HUES64 (cell line): ENCODE data around the gene RPL14.
A peak's percentile ranks its signal among the peaks of the same experiment; 100 is the strongest.

Experiments
- H3K27ac ChIP-seq: 2 replicates; pipeline ENCODE4 v1.7.0; 2013; ENCODE audit warnings: low read depth, low read length, inconsistent platforms
- H3K27me3 ChIP-seq: 2 replicates; pipeline ENCODE4 v1.6.1; 2013; ENCODE audit warnings: mild to moderate bottlenecking, low read length; ENCODE audit not compliant: insufficient read depth
- H3K36me3 ChIP-seq: 2 replicates; pipeline ENCODE4 v1.6.1; 2013; ENCODE audit warnings: mild to moderate bottlenecking, low read length; ENCODE audit not compliant: insufficient read depth
- H3K4me1 ChIP-seq: 2 replicates; pipeline ENCODE4 v1.6.1; 2013; ENCODE audit warnings: mild to moderate bottlenecking, low read length, moderate library complexity; ENCODE audit not compliant: insufficient read depth
- H3K4me3 ChIP-seq: 2 replicates; pipeline ENCODE4 v1.5.1; 2013; ENCODE audit warnings: mild to moderate bottlenecking, low read length, moderate library complexity
- H3K9ac ChIP-seq: 2 replicates; pipeline ENCODE4 v1.6.1; 2013; ENCODE audit warnings: mild to moderate bottlenecking, low read depth, low read length
- H3K9me3 ChIP-seq: 2 replicates; pipeline ENCODE4 v1.6.1; 2013; ENCODE audit warnings: low read depth, low read length; ENCODE audit not compliant: insufficient read depth
- WGBS: fragments of 150-250, 120-280 bp; methylation state at CpG from one replicate; pipeline ENCODE4 v1.1.7; 2013; ENCODE audit warnings: missing lambda C conversion rate; 5-methylcytosine and 5-hydroxymethylcytosine counted together

RPL14 gene

DNA sequence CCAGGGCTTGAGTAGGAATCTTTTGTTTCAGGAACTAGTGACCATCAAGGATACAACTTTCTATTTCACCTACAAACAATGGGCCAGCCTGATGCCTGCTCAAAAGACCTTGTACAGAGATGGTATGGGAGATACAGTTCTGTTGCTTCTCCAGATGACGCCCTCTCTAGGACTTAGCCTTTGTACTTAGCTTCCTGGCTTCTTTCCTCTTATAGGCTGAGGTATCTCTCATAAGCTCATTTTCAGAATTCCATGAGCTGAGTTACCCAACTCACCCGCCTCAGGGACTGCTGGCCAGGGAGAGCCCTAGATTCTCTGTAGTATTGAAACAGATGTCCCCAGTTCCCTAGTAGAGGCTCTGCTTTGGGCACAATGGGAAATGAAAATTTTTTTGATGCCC lies 40.1 kb downstream of the RPL14 start:
- Histone ChIP-seq H3K9ac (no peak overlapping the region), H3K27ac (no peak overlapping the region), H3K4me3 (no peak overlapping the region), H3K36me3 (no peaks in the 10 kb centered on the region), H3K9me3 (no peaks in the 10 kb centered on the region), H3K4me1 (no peaks in the 10 kb centered on the region), H3K27me3 (no peaks in the 10 kb centered on the region)
- WGBS = 100% methylated on average over 2 of the region's 2 CpGs

DNA sequence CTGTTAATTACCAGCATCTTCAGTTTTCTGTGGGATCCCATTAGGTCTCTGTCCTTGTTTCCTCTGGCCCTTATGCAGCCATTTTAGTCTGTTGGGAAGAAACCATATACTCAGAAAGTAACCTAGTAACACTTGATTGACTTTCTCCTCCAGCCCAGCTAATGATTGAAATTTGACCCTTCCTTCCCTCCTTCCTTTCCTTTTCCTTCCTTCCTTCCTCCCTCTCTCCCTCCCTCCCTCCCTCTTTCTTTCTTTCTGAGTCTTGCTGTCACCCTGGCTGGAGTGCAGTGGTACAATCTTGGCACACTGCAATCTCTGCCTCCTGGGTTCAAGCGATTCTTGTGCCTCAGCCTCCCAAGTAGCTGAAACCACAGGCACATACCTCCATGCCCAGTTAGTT lies 42.8 kb downstream of the RPL14 start:
- WGBS = 87% methylated on average over 1 of the region's 1 CpG
- Histone ChIP-seq H3K9me3 (no peaks in the 10 kb centered on the region), H3K36me3 (no peaks in the 10 kb centered on the region), H3K9ac (no peak overlapping the region), H3K27me3 (no peaks in the 10 kb centered on the region), H3K4me1 (no peaks in the 10 kb centered on the region), H3K4me3 (no peak overlapping the region), H3K27ac (no peak overlapping the region)

DNA sequence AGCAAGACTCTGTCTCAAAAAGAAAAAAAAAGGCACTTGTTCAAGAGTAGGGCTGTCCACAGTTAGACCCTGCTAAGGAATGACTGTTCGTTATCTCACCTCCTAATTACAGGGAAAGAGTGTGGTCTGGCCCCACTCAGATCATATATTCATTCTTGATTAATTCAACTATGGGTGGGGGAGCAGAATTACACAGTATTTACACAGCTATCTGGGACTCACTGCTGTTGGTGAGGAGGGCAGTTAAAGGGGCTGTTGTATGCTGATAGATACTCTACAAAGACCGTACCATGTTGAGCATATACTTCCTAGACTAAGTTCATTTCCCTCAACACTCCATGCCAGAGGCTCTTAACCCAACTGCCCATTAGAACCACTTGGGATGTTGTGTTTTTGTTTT lies 44.9 kb downstream of the RPL14 start:
- Histone ChIP-seq H3K9me3 (no peaks in the 10 kb centered on the region), H3K4me1 (0 out of 2 replicates have a peak, but pooled peaks cover 5% of the 10 kb centered on the region), H3K27me3 (no peaks in the 10 kb centered on the region), H3K9ac (no peak overlapping the region), H3K27ac (no peak overlapping the region), H3K4me3 (no peak overlapping the region), H3K36me3 (no peaks in the 10 kb centered on the region)
- 100% methylated on average over 1 of the region's 2 CpGs for WGBS

DNA sequence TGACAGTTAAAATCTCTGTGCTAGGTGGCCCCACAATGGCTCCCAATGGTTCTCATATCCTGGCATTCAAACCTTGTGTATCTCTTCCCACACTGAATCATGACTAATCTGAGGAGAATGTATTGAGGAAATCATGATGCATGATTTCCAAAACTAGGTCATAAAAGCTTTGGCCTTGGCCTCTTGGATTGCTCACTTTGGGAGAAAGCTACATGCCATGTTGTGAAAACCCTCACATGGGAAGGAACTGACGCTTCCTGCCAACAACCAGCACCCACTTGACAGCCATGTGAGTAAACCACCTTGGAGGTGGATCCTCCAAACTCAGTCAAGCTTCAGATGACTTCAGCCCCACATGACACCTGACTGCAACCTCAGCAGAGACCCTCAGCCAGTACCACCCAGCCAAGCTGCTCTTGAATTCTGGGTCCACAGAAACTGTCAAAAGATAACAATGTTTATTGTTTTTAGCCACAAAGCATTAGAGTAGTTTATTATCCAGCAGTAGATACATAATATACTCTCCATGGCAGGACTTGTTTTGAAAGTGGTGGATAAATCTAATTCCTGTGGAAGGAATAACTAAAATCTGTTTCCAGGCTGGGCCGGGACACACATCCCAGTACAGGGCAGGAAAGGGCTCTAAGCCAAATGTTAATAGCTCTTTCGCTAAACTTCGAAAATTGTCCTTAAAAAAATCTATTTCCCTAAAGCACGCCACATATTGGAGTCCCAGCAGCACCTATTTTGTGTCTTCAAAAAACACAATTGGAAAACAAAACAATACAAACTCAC lies 47.7 kb downstream of the RPL14 start:
- WGBS = 96% methylated on average over 5 of the region's 5 CpGs
- H3K27ac ChIP-seq = no peak overlapping the region
- no peaks in the 10 kb centered on the region for H3K9me3 ChIP-seq
- 0 out of 2 replicates have a peak, but pooled peaks cover 5% of the 10 kb centered on the region for H3K4me1 ChIP-seq
- no peaks in the 10 kb centered on the region for H3K27me3 ChIP-seq
- H3K9ac ChIP-seq = no peak overlapping the region
- peak overlapping the region; percentile 92 for H3K4me3 ChIP-seq
- peaks cover 18% of the 10 kb centered on the region for H3K36me3 ChIP-seq

DNA sequence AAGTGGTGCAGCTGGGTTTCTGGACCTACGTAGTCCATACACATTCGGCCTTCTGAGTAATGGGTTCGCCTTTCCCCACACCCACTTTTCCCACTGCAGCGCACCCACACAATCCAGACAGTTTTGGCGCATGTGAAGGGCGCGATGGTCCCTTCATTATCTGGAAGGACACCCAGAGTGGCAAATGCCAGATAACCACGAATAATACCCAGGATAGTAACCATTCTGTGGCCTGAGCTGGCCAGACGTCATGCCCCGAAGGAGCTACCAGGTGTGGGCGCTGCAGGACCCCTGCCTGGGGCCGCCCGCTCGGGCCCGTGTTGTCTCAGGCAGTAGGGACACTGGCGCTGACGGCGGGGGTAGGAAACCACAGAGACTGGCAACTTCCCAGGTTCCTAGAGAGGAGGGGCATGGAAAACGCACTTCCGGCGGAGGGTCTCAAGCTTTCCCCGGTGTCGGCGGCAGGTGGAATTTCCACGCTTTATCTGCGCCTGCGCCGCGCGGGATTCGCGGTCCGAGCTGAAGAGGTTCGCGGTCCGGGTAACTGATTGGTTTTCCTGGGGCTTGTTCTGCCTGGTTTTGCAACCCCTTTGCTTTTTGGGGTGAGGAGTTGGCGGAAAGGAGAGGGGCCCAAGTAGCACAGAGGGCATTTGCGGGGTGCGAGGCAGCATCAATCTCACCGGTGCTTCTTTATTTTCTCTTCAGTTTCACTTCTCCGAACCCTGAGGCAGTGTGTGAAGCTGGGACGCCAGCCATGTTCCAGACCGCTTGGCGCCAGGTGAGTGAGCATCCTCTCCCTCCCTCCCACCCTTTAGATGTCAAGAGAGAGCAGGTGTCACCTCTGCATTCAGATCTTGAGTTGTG lies 48.7 kb downstream of the RPL14 start, which contains the start of gene ZNF620:
TSS of gene ZNF620 (plus strand) at position 441 of the 864 bp plus-strand sequence. CDS start at position 755, 314 bp downstream.
- Histone ChIP-seq H3K27me3 (no peaks in the 10 kb centered on the region), H3K36me3 (peaks cover 27% of the 10 kb centered on the region), H3K4me3 (peak within 1 kb of the TSS; percentile 92), H3K4me1 (0 out of 2 replicates have a peak, but pooled peaks cover 5% of the 10 kb centered on the region), H3K27ac (peak within 1 kb of the TSS; percentile 82; the same call in 1 of the 2 replicates), H3K9ac (peak within 1 kb of the TSS; percentile 91), H3K9me3 (no peaks in the 10 kb centered on the region)
- WGBS = 10% methylated on average over 44 of the region's 44 CpGs

DNA sequence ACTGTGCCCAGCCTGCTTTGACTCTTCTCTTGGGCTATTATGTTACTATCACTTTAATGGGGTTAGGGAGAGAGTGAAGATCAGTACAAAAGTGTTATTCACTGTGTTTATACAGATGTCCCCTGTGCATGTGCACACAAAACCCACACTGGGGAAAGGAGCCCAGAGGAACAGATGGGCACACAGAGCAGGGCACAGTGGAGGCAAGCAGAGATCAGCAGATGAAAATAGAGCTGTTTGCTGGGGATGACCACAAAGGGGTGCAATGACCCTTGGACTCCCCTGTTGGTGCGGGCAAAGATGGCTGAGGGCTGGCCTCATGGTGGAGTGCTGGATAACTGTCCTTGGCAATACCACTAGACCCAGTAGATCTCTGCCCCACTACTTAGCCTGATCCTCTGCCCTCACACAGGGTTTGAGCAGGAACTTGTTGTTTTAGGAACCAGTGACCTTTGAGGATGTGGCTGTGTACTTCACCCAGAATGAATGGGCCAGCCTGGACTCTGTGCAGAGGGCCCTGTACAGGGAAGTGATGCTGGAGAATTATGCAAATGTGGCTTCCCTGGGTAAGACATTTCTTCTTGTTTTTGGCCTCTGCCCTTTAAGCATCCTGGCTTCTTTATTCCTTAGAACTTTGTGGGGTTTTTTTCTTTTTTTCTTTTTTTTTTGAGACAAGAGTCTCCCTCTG lies 54.0 kb downstream of the RPL14 start:
- Histone ChIP-seq H3K4me3 (no peak overlapping the region), H3K4me1 (0 out of 2 replicates have a peak, but pooled peaks cover 5% of the 10 kb centered on the region), H3K9me3 (no peaks in the 10 kb centered on the region), H3K36me3 (peaks cover 70% of the 10 kb centered on the region), H3K9ac (no peak overlapping the region), H3K27me3 (no peaks in the 10 kb centered on the region), H3K27ac (no peak overlapping the region)
- 97% methylated on average over 1 of the region's 1 CpG for WGBS

DNA sequence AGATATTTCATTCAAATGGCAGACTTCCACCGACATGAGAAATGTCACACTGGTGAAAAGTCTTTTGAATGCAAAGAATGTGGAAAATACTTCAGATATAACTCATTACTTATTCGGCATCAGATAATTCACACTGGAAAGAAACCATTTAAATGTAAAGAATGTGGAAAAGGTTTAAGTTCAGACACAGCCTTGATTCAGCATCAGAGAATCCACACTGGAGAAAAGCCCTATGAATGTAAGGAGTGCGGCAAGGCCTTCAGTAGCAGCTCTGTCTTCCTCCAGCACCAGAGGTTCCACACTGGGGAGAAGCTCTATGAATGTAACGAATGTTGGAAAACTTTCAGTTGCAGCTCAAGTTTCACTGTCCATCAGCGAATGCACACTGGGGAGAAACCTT lies 59.1 kb downstream of the RPL14 start:
- H3K9me3 ChIP-seq = no peaks in the 10 kb centered on the region
- WGBS = 97% methylated on average over 3 of the region's 5 CpGs
- H3K27ac ChIP-seq = no peak overlapping the region
- no peaks in the 10 kb centered on the region for H3K4me1 ChIP-seq
- peaks cover 56% of the 10 kb centered on the region for H3K36me3 ChIP-seq
- H3K4me3 ChIP-seq = no peak overlapping the region
- no peak overlapping the region for H3K9ac ChIP-seq
- H3K27me3 ChIP-seq = no peaks in the 10 kb centered on the region

DNA sequence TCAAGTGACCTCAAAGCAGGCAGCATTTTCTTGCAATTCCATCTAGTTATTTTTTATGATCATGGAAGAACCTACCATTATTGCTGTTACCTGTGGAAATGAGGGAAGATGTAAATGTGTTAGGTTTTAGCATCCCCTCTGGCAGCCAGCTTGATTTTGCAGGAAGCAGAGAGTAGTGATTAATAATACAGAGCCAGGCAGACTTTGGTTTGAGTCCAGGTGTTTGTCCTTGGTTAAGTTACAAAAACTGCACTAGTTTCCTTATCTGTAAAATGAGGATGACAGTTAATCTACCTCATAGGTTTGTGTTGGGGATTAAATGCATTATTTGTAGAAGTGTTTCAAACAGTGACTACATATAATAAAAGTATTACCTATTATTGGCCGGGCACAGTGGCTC lies 60.9 kb downstream of the RPL14 start:
- no peaks in the 10 kb centered on the region for H3K9me3 ChIP-seq
- WGBS = 100% methylated on average over 1 of the region's 1 CpG

More for the DNA sequence above, 60.9 kb downstream of the RPL14 start:
- Histone ChIP-seq H3K27ac (no peak overlapping the region), H3K4me3 (no peak overlapping the region), H3K4me1 (no peaks in the 10 kb centered on the region), H3K9ac (no peak overlapping the region), H3K27me3 (no peaks in the 10 kb centered on the region), H3K36me3 (peaks cover 40% of the 10 kb centered on the region)
